Measurements from ENCODE around the gene OLFM4.

DNA sequence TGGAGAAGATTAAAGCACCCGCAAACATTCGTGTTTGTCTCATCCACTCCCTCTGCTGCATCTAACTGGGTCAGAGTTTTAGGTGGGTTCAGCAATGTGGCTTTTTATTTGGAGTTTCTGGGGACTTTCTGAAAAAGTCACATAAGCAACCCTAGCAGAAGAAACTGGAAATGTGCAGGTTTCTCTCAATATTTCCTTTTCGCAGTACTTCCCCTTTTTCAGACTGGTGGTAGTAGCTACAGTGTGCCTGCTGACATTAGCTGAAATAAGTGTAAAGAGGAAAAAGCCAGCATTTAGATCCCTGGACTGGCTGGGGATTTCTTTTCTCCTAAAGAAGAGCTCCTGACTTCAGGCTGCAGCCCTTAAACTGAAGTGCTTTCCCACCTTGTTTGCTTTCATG lies 15.9 kb upstream of the OLFM4 start:
- TF ChIP-seq, protein P1, sequence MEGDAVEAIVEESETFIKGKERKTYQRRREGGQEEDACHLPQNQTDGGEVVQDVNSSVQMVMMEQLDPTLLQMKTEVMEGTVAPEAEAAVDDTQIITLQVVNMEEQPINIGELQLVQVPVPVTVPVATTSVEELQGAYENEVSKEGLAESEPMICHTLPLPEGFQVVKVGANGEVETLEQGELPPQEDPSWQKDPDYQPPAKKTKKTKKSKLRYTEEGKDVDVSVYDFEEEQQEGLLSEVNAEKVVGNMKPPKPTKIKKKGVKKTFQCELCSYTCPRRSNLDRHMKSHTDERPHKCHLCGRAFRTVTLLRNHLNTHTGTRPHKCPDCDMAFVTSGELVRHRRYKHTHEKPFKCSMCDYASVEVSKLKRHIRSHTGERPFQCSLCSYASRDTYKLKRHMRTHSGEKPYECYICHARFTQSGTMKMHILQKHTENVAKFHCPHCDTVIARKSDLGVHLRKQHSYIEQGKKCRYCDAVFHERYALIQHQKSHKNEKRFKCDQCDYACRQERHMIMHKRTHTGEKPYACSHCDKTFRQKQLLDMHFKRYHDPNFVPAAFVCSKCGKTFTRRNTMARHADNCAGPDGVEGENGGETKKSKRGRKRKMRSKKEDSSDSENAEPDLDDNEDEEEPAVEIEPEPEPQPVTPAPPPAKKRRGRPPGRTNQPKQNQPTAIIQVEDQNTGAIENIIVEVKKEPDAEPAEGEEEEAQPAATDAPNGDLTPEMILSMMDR (IDR thresholded peaks at IDR 0.05 in 2 of 3, conservative IDR thresholded peaks at IDR 0.05 in 1 of 3; ENCODE audit: control insufficient read depth in 2 of 3, extremely low read depth in 1 of 3, insufficient read depth in 1 of 3, low read depth in 3 of 3, low read length in 3 of 3) = no peak
- no peak for TF ChIP-seq LARP7 (IDR thresholded peaks at IDR 0.05)
- TF ChIP-seq IKZF1 (conservative IDR thresholded peaks at IDR 0.05) = no peak
- no peak for TF ChIP-seq NR2F1 (conservative IDR thresholded peaks at IDR 0.05)
- no peak for TF ChIP-seq EP300 (IDR thresholded peaks at IDR 0.05; ENCODE audit: borderline replicate concordance in 1 of 2, control insufficient read depth in 1 of 2, low read depth in 2 of 2, low read length in 2 of 2)
- no peak for TF ChIP-seq POLR2AphosphoS5 (IDR thresholded peaks at IDR 0.05; ENCODE audit: low read length)
- TF ChIP-seq RAD21 (IDR thresholded peaks at IDR 0.05; ENCODE audit: insufficient read depth, low read depth, low read length) = no peak
- no peak for TF ChIP-seq TCF7 (IDR thresholded peaks at IDR 0.05; ENCODE audit: borderline replicate concordance)
- no peak for TF ChIP-seq MTA3 (IDR thresholded peaks at IDR 0.05; ENCODE audit: borderline replicate concordance, low read length)

Measured in GM12878 (cell line).